Head of caudate nucleus (tissue), 42 donors: ENCODE measurements around the gene ZBTB46.
"Not testable (repeated sequence)": the region's sequence is repeated elsewhere in the genome, so short reads cannot be mapped to it uniquely, and the experiment has no call there.

Source experiments
- DNase-seq, 42 donors: peaks; one replicate each; pipeline versions ENCODE4 v3.0.0 to v3.0.0-alpha.2; 2020 to 2021; ENCODE audit warnings: mixed read lengths in 7 of 42
- intact Hi-C: fragments of 100-400 bp; cut with DNase I; formaldehyde crosslinking; loops from one replicate; pipeline ENCODE4 v1.15.0; 2022

Gene ZBTB46

GRCh38 chr20:63799127-63799526 is 31.9 kb downstream of the ZBTB46 start:
- DNase-seq, intact Hi-C loops: not testable (repeated sequence)

GRCh38 chr20:63797175-63797574 is 33.9 kb downstream of the ZBTB46 start:
- intact Hi-C loops, DNase-seq: not testable (repeated sequence)

GRCh38 chr20:63795178-63795830 is 35.8 kb downstream of the ZBTB46 start:
- intact Hi-C loops = no loop called here
- no peak for DNase-seq

- intact Hi-C loops = no loop called here
Observed at GRCh38 chr20:63794614-63795013, 36.5 kb downstream of the ZBTB46 start.

GRCh38 chr20:63792866-63793265 is 38.2 kb downstream of the ZBTB46 start:
- intact Hi-C loops = no loop called here
- DNase-seq = no peak

More at GRCh38 chr20:63794614-63795013, 36.5 kb downstream of the ZBTB46 start:
- no peak for DNase-seq

GRCh38 chr20:63791497-63792156 is 39.4 kb downstream of the ZBTB46 start:
- no peak for DNase-seq
- intact Hi-C loops = no loop called here

GRCh38 chr20:63790572-63791168 is 40.4 kb downstream of the ZBTB46 start:
- intact Hi-C loops = no loop called here
- DNase-seq = no peak

- intact Hi-C loops = no loop called here
- DNase-seq = no peak
Observed at GRCh38 chr20:63789836-63790571, 41.1 kb downstream of the ZBTB46 start.

GRCh38 chr20:63787749-63788148 is 43.3 kb downstream of the ZBTB46 start:
- DNase-seq = no peak
- intact Hi-C loops = loop anchor here (2.0 kb wide), 1 partner anchor 187 kb away; no protein-coding TSS in a partner anchor

GRCh38 chr20:63787302-63787701 is 43.8 kb downstream of the ZBTB46 start:
- no peak for DNase-seq
- intact Hi-C loops = loop anchor here (2.0 kb wide), 1 partner anchor 187 kb away; no protein-coding TSS in a partner anchor

- no peak for DNase-seq
Observed at GRCh38 chr20:63785691-63786131, 45.4 kb downstream of the ZBTB46 start.

GRCh38 chr20:63783970-63784369 is 47.1 kb downstream of the ZBTB46 start:
- no peak for DNase-seq
- intact Hi-C loops = no loop called here

More at GRCh38 chr20:63785691-63786131, 45.4 kb downstream of the ZBTB46 start:
- intact Hi-C loops = loop anchor here (2.0 kb wide), 1 partner anchor 189 kb away; no protein-coding TSS in a partner anchor

GRCh38 chr20:63782521-63782971 is 48.5 kb downstream of the ZBTB46 start:
- intact Hi-C loops = no loop called here
- no peak for DNase-seq

GRCh38 chr20:63782051-63782471 is 49.0 kb downstream of the ZBTB46 start:
- intact Hi-C loops = no loop called here
- no peak for DNase-seq

GRCh38 chr20:63781181-63781580 is 49.9 kb downstream of the ZBTB46 start:
- intact Hi-C loops = no loop called here
- DNase-seq = no peak

GRCh38 chr20:63778857-63779256 is 52.2 kb downstream of the ZBTB46 start:
- DNase-seq = no peak
- intact Hi-C loops = no loop called here

GRCh38 chr20:63778034-63778752 is 52.9 kb downstream of the ZBTB46 start:
- intact Hi-C loops = no loop called here
- no peak for DNase-seq

- intact Hi-C loops = no loop called here
- DNase-seq = no peak
Observed at GRCh38 chr20:63777614-63778013, 53.5 kb downstream of the ZBTB46 start.

- DNase-seq, intact Hi-C loops: not testable (repeated sequence)
Observed at GRCh38 chr20:63776875-63777274, 54.2 kb downstream of the ZBTB46 start.
